ENCODE measurements around the gene PFKFB3. TPM values are rescaled to one million over a fixed set of nuclear protein-coding genes. Genes with fewer than 3 reads are reported as not detected.

The PFKFB3 gene
- total and polyA plus RNA-seq, 9 of the 15 experiments (the other 6 are each of a cell fraction or from before 2014, with no cell fraction given): 0.46 to 21.6 (median 7.8) TPM

DNA sequence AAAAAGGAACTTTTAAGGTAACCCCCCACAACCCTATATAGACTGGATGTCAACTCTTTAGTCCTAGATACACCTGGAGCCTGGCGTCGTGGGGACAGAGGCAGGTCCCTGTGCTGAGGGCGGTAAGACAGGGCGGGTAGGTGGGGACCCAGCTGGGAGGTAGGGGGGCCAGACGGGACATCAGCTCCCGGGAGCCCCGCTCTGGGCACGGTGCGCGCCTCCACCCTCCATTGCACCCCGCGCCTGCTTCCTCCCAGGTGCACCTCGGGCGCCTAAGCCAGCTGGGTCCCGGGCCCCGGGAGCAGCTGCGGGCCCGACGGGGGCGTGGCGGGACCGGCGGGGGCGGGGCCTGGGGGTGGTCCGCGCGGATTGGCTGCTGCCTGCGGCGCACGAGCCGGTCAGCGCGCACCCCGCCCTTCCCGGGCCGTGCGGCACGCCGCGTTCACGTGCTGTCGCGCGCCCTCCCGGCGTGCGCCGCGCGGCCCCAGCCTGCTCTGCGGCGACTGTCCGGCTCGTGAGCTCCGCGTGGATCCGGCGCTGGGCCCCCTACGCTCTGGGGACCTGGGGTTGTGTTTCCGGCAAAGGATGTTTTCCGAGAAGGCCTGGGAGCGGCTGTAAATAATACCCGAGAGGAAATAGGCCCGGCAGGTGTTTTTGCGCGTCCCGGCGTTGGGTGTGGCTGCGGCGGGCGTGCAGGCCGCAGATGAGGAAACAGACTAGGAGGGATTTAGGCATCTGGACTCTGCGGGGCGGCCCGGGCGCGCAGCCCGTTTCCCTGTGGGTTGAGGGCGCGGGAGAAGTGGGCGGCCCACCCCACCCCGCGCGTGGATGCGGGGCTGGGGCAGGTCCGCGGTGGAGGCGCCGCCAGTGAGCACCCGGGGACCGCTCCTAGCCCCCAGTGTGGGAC is 39.1 kb upstream of the PFKFB3 start (continued):
- TF ChIP-seq ZNF766 (CRISPR knock-in tag; conservative IDR thresholded peaks at IDR 0.05): peak; percentile 81
- TF ChIP-seq HDAC2 (IDR thresholded peaks at IDR 0.05): peak; percentile 58; the same call in 1 of the 2 replicates
- no peak for TF ChIP-seq ZFP36 (IDR thresholded peaks at IDR 0.05; ENCODE audit: low read depth, low read length, partially characterized antibody)
- TF ChIP-seq E2F3 (CRISPR knock-in tag; IDR thresholded peaks at IDR 0.05): no peak
- no peak for TF ChIP-seq RAD21 (CRISPR knock-in tag; conservative IDR thresholded peaks at IDR 0.05 in 1 of 2, IDR thresholded peaks at IDR 0.05 in 1 of 2)
- TF ChIP-seq KLF6 (CRISPR knock-in tag; IDR thresholded peaks at IDR 0.05; ENCODE audit: borderline replicate concordance): 0 out of 2 replicates have a peak, but pooled peaks have one; percentile 46

DNA sequence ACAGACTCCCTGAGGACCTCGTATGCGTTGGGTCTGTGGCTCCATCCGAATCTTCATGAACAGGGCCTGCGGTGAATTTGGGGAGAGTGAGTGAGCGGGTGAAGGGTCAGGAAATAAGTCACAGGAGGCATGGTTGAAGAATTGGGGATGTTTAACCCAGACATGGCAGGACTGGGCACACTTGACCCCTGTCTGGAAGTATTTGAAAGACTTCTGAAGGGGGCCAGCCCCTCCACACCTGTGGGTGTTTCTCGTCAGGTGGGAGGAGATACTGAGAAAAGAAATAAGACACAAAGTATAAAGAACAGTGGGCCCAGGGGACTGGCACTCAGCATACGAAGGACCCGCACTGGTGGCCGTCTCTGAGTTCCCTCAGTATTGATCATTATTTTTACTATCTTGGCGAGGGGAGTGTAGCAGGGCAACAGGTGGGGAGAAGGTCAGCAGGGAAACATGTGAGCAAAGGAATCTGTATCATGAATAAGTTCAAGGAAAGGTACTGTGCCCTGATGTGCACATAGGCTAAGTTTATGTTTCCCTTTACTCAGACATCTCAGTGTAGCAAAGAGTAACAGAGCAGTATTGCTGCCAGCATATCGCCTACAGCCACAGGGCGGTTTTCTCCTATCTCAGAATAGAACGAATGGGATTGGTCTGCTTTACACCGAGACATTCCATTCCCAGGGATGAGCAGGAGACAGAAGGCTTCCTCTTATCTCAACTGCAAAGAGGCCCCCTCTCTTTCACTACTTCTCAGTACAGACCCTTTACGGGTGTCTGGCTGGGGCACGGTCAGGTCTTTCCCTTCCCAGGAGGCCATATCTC is 38.2 kb upstream of the PFKFB3 start:
- Histone ChIP-seq H3K4me1 (replicated peaks in 1 of 2; ENCODE audit: control insufficient read depth in 2 of 2, insufficient read depth in 2 of 2, low read length in 2 of 2) (peaks cover 19 to 38% of the 10 kb centered on the region in 2 experiments), H3K4me2 (ENCODE audit: insufficient read depth, low read length) (peak overlapping the region; percentile 96), H3K9me1 (ENCODE audit: control insufficient read depth, insufficient read depth, low read length) (peaks cover 18% of the 10 kb centered on the region), H3K79me2 (ENCODE audit: control insufficient read depth, insufficient read depth, low read length) (peaks cover 69% of the 10 kb centered on the region), H3K27ac (ENCODE audit: extremely low read depth, low read depth, low read length) (peak overlapping the region; percentile 92), H3K4me3 (peak overlapping the region; percentile 80), H4K20me1 (replicated peaks; ENCODE audit: control insufficient read depth, insufficient read depth, low read length) (peaks cover 22% of the 10 kb centered on the region), H3K9me3 (replicated peaks; ENCODE audit: control insufficient read depth, insufficient read depth, low read depth, low read length) (no peaks in the 10 kb centered on the region), H3K36me3 (ENCODE audit: control insufficient read depth, insufficient read depth, low read length) (peaks cover 35% of the 10 kb centered on the region), H2AFZ (ENCODE audit: low read depth, low read length) (peak overlapping the region; percentile 27), H3K9ac (ENCODE audit: insufficient read depth in 1 of 2, low read depth in 2 of 2, low read length in 2 of 2) (peak overlapping the region; percentile 96 to 98), H3K27me3 (ENCODE audit: control insufficient read depth in 2 of 2, insufficient read depth in 2 of 2, low read length in 2 of 2) (no peaks in the 10 kb centered on the region)
- WGBS (ENCODE audit: insufficient coverage, low coverage, missing lambda C conversion rate): 0% methylated on average over 16 of the region's 16 CpGs
- DNase-seq (ENCODE audit: extremely low read depth in 1 of 4, low spot score in 3 of 4) (peak in 1 of 4 experiments; percentile 70), ATAC-seq (no peak), FAIRE-seq (peak; percentile 23)
- intact Hi-C loops (cut with micrococcal nuclease): loop anchor here (5.0 kb wide), 1 partner anchor 77 kb away; the partner anchor contains the start of gene RBM17
- BruUV-seq (replicated peaks): no TSS peak
- in situ Hi-C loops (cut with MboI): no loop called here
- ChIA-PET POLR2A (interaction anchor here (0.7 to 2.9 kb wide), 4 partner anchors 14 to 717 kb away, joined by 3 to 38 read pairs (median 4); partner anchors contain the start of gene PFKFB3), CTCF (ENCODE audit: low intra/inter-chr PET ratio) (no interaction called here)
- TF ChIP-seq RAD51 (IDR thresholded peaks at IDR 0.05; ENCODE audit: borderline replicate concordance, low read depth) (no peak), NEUROD1 (IDR thresholded peaks at IDR 0.05; ENCODE audit: borderline replicate concordance, low read depth, low read length, partially characterized antibody) (no peak), ZNF146 (CRISPR knock-in tag; IDR thresholded peaks at IDR 0.05; ENCODE audit: unreplicated experiment) (no peak), SMARCB1 (IDR thresholded peaks at IDR 0.05; ENCODE audit: insufficient read length, low read depth) (no peak), SMAD4 (CRISPR knock-in tag; conservative IDR thresholded peaks at IDR 0.05) (0 out of 2 replicates have a peak, but pooled peaks have one; percentile 35), ZNF121 (CRISPR knock-in tag; conservative IDR thresholded peaks at IDR 0.05) (no peak), ZNF589 (CRISPR knock-in tag; IDR thresholded peaks at IDR 0.05; ENCODE audit: low read depth) (peak; percentile 49; the same call in 1 of the 2 replicates), ZFP30 (CRISPR knock-in tag; IDR thresholded peaks at IDR 0.05; ENCODE audit: borderline replicate concordance) (no peak), TCF3 (CRISPR knock-in tag; IDR thresholded peaks at IDR 0.05) (peak; percentile 27; the same call in 1 of the 2 replicates), ZNF561 (CRISPR knock-in tag; conservative IDR thresholded peaks at IDR 0.05) (no peak)
- TF ChIP-seq, protein P1, sequence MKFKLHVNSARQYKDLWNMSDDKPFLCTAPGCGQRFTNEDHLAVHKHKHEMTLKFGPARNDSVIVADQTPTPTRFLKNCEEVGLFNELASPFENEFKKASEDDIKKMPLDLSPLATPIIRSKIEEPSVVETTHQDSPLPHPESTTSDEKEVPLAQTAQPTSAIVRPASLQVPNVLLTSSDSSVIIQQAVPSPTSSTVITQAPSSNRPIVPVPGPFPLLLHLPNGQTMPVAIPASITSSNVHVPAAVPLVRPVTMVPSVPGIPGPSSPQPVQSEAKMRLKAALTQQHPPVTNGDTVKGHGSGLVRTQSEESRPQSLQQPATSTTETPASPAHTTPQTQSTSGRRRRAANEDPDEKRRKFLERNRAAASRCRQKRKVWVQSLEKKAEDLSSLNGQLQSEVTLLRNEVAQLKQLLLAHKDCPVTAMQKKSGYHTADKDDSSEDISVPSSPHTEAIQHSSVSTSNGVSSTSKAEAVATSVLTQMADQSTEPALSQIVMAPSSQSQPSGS (CRISPR knock-in tag; IDR thresholded peaks at IDR 0.05): no peak
